Omental fat pad (tissue), 4 donors: Measurements from ENCODE around the gene AFAP1L1. TPM values are rescaled to one million over a fixed set of nuclear protein-coding genes. Genes with fewer than 3 reads are reported as not detected.

Experiments used
- ATAC-seq: fragments of 150-250 bp; one replicate; pipeline ENCODE4 v1.9.1; 2016; ENCODE audit warnings: mild to moderate bottlenecking, moderate library complexity; ENCODE audit not compliant: low FRiP score
- DNase-seq: peaks from one replicate; pipeline ENCODE4 v3.0.0-alpha.2; 2019; ENCODE audit warnings: low spot score
- CTCF ChIP-seq, 3 donors: fragments of 450-650 bp; IDR thresholded peaks; one replicate each; pipeline ENCODE4 v1.5.1; 2016 to 2017; ENCODE audit warnings: antibody characterized with exemption in 3 of 3, mild to moderate bottlenecking in 3 of 3, moderate library complexity in 2 of 3
- total RNA-seq, 4 donors: library from RNA; depleted of rRNA; stranded (reverse); fragments of >200 nt; gene quantifications; one replicate each; pipeline ENCODE4 v1.1.0, GENCODE V29; 2016

The AFAP1L1 gene
- total RNA-seq, 4 donors from 2014 or later = 44.1 to 58.5 (median 46.9) TPM

- DNase-seq (no peak), ATAC-seq (no peak)
- no peak for TF ChIP-seq CTCF (IDR thresholded peaks at IDR 0.05)
These were observed 35.8 kb upstream of the AFAP1L1 start for GRCh38 chr5:149235841-149236240.

GRCh38 chr5:149237662-149238061 is 34.0 kb upstream of the AFAP1L1 start:
- TF ChIP-seq CTCF (IDR thresholded peaks at IDR 0.05) = no peak
- no peak for DNase-seq
- ATAC-seq = no peak

- ATAC-seq = no peak
- no peak for TF ChIP-seq CTCF (IDR thresholded peaks at IDR 0.05)
- no peak for DNase-seq
These were observed 33.1 kb upstream of the AFAP1L1 start for GRCh38 chr5:149238540-149238939.

GRCh38 chr5:149239917-149240316 is 31.7 kb upstream of the AFAP1L1 start:
- TF ChIP-seq CTCF (IDR thresholded peaks at IDR 0.05) = no peak
- no peak for DNase-seq
- ATAC-seq = no peak

GRCh38 chr5:149240354-149240998 is 31.2 kb upstream of the AFAP1L1 start:
- ATAC-seq = no peak
- no peak for DNase-seq
- no peak for TF ChIP-seq CTCF (IDR thresholded peaks at IDR 0.05)

- DNase-seq (no peak), ATAC-seq (no peak)
- TF ChIP-seq CTCF (IDR thresholded peaks at IDR 0.05) = no peak
These were observed 29.3 kb upstream of the AFAP1L1 start for GRCh38 chr5:149242339-149242738.

- TF ChIP-seq CTCF (IDR thresholded peaks at IDR 0.05) = no peak
- DNase-seq (no peak), ATAC-seq (no peak)
These were observed 24.8 kb upstream of the AFAP1L1 start for GRCh38 chr5:149246906-149247305.
